HepG2 (cell line): Measurements from ENCODE around the gene MYO1C. TPM values are rescaled to one million over a fixed set of nuclear protein-coding genes. Genes with fewer than 3 reads are reported as not detected.

Experiments used
- BCL6 ChIP-seq: IDR thresholded peaks from 2 replicates; pipeline ENCODE4 v1.6.1; 2016; ENCODE audit warnings: missing genetic modification reagents, missing compliant biosample characterization
- CREB1 ChIP-seq, 2 experiments: fragments of 450-650 bp in 1 of 2; IDR thresholded peaks; 2 replicates each; pipeline ENCODE4 v1.6.1; 2016 to 2017; ENCODE audit warnings: control low read depth in 1 of 2, mild to moderate bottlenecking in 1 of 2, missing compliant biosample characterization in 1 of 2, missing genetic modification characterization in 1 of 2
- FOXA1 ChIP-seq, 2 experiments: fragments of 450-650 bp in 1 of 2; sonication (generic) in 1 of 2; formaldehyde crosslinking in 1 of 2; IDR thresholded peaks; 2 replicates each; pipeline versions ENCODE4 v1.4.0 to v1.6.1; 2016 to 2020; ENCODE audit warnings: missing genetic modification reagents in 1 of 2
- FOXM1 ChIP-seq: sonication (generic); formaldehyde crosslinking; IDR thresholded peaks from 2 replicates; pipeline ENCODE4 v1.5.0; 2020; ENCODE audit warnings: missing genetic modification reagents
- FOXO4 ChIP-seq: sonication (generic); formaldehyde crosslinking; conservative IDR thresholded peaks from 2 replicates; pipeline ENCODE4 v1.8.1; 2023; ENCODE audit warnings: missing genetic modification reagents
- GLMP ChIP-seq: sonication (generic); formaldehyde crosslinking; IDR thresholded peaks from 2 replicates; pipeline ENCODE4 v1.9.0; 2021; ENCODE audit warnings: missing genetic modification reagents, mild to moderate bottlenecking, borderline replicate concordance
- GPBP1L1 ChIP-seq: sonication (generic); formaldehyde crosslinking; IDR thresholded peaks from 2 replicates; pipeline ENCODE4 v1.5.0; 2020; ENCODE audit warnings: mild to moderate bottlenecking, missing genetic modification reagents
- KLF15 ChIP-seq: sonication (generic); formaldehyde crosslinking; IDR thresholded peaks from 2 replicates; pipeline ENCODE4 v1.8.1; 2023; ENCODE audit warnings: borderline replicate concordance, mild to moderate bottlenecking, inconsistent platforms, missing genetic modification reagents, mixed read lengths
- MTF2 ChIP-seq: sonication (generic); formaldehyde crosslinking; IDR thresholded peaks from 2 replicates; pipeline ENCODE4 v1.5.0; 2020; ENCODE audit warnings: missing genetic modification reagents, borderline replicate concordance
- NFE2 ChIP-seq: sonication (generic); formaldehyde crosslinking; IDR thresholded peaks from 2 replicates; pipeline ENCODE4 v1.4.0; 2020; ENCODE audit warnings: missing genetic modification reagents
- NR2F1 ChIP-seq, 2 experiments: fragments of 450-650 bp in 1 of 2; formaldehyde crosslinking in 1 of 2; IDR thresholded peaks; 2 replicates each; pipeline versions ENCODE4 v1.5.0 to v1.6.1; 2016 to 2020; ENCODE audit warnings: mild to moderate bottlenecking in 1 of 2, missing compliant biosample characterization in 1 of 2, missing genetic modification reagents in 1 of 2, moderate library complexity in 1 of 2
- PHF5A ChIP-seq: IDR thresholded peaks from one replicate; pipeline ENCODE4 v1.6.1; 2018; ENCODE audit warnings: low read depth, missing genetic modification reagents; ENCODE audit not compliant: unreplicated experiment
- RNF2 ChIP-seq: fragments of 450-650 bp; conservative IDR thresholded peaks from 2 replicates; pipeline ENCODE4 v1.6.1; 2016; ENCODE audit warnings: low read depth
- TMF1 ChIP-seq: sonication (generic); formaldehyde crosslinking; IDR thresholded peaks from 2 replicates; pipeline ENCODE4 v1.8.1; 2022; ENCODE audit warnings: low read depth, missing genetic modification reagents
- ZNF343 ChIP-seq: sonication (generic); formaldehyde crosslinking; IDR thresholded peaks from 2 replicates; pipeline ENCODE4 v1.4.0; 2020; ENCODE audit warnings: mild to moderate bottlenecking, missing genetic modification reagents
- ZNF513 ChIP-seq: sonication (generic); formaldehyde crosslinking; conservative IDR thresholded peaks from 2 replicates; pipeline ENCODE4 v1.5.0; 2020; ENCODE audit warnings: missing genetic modification reagents
- ZNF567 ChIP-seq: sonication (generic); formaldehyde crosslinking; IDR thresholded peaks from 2 replicates; pipeline ENCODE4 v1.8.1; 2023; ENCODE audit warnings: mild to moderate bottlenecking, missing genetic modification reagents, borderline replicate concordance
- ZNF674 ChIP-seq: sonication (generic); formaldehyde crosslinking; IDR thresholded peaks from 2 replicates; pipeline ENCODE4 v1.5.0; 2020; ENCODE audit warnings: low read depth, mild to moderate bottlenecking, missing genetic modification reagents
- polyA plus RNA-seq, 8 experiments: library from polyadenylated mRNA; depleted of rRNA in 3 of 8; stranded (reverse) in 7 of 8; unstranded in 1 of 8; fragments of >200 nt; fragmentation: Illumina TruSeq in 4 of 8; extraction: Trizol in 4 of 8; gene quantifications; 2 replicates each; pipeline versions ENCODE4 v1.2.1 to v1.2.3, GENCODE V29; 2011 to 2016; ENCODE audit warnings: low read depth in 4 of 8, missing spikeins in 1 of 8, mixed read lengths in 1 of 8; ENCODE audit not compliant: insufficient read depth in 1 of 8
- total RNA-seq, 5 experiments: library from RNA; depleted of rRNA; stranded (reverse); fragments of >200 nt; fragmentation: Illumina TruSeq; extraction: Trizol; gene quantifications; 2 replicates each; pipeline ENCODE4 v1.2.3, GENCODE V29; 2016; ENCODE audit warnings: low read depth in 1 of 5
- TF ChIP-seq, protein P1 (sequence below): sonication (generic); formaldehyde crosslinking; IDR thresholded peaks from 2 replicates; pipeline ENCODE4 v1.4.0; 2020; ENCODE audit warnings: missing genetic modification reagents, borderline replicate concordance

Gene MYO1C
- total and polyA plus RNA-seq, 2 of the 13 experiments (the other 11 are each of a cell fraction or from before 2014, with no cell fraction given) = 22.7 to 40.8 TPM

DNA sequence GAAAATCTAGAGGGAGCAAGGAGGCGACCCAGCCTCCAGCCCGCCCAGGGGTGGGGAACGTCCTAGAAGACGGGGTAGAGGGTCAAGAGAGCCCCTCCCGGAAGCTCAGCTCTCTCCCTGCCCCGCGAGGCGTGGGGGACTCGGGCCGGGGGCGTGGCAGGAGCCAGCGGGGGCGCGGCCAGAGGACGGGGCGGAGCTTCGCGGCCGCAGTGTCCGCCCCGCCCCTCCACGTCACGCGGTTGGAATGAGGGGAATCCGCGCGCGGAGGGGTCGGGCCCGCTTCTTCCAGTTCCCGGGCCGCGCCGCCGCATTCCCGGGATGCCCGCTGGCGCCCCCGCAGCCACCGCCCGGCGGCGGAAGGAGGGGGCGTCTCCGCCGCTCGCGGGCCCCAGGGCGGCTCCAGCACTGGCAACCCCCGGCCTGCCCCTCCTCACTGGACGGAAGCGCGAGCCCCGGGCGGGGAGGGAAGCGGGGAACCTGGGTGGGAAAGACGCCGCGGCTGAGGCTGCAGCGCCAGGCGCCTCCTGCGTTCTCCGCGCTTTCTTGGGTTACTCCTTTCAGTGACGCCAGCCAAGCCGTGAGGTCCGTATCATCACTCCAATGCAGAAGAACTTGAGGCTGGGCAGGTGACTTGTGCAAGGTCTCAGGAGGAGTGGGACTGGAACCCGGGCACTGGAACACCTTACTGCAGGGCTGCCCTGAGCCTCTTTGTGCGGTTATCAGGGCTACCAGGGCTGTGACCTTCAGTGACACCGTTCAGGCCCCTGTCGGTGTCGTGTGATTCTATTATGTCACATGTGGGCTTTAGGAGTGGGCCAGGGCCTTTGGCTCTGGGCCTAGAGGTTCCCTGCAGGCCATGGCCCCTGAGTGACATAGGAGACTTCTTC is 4.3 kb downstream of the MYO1C start (continued):
- TF ChIP-seq RNF2 (no peak), NR2F1 (CRISPR knock-in tag; IDR thresholded peaks at IDR 0.05) (peak; percentile 34 to 51; a peak in 1 of 4 replicates), FOXM1 (no peak), ZNF343 (CRISPR knock-in tag) (peak; percentile 48; the same call in 1 of the 2 replicates), NFE2 (CRISPR knock-in tag) (no peak), PHF5A (CRISPR knock-in tag) (no peak), FOXO4 (no peak), BCL6 (CRISPR knock-in tag) (peak; percentile 45; the same call in 1 of the 2 replicates), MTF2 (CRISPR knock-in tag) (0 out of 2 replicates have a peak, but pooled peaks have one; percentile 53), ZNF513 (no peak), ZNF674 (CRISPR knock-in tag) (no peak), ZNF567 (CRISPR knock-in tag) (peak; percentile 26; the same call in 1 of the 2 replicates), TMF1 (CRISPR knock-in tag) (no peak), GPBP1L1 (CRISPR knock-in tag) (no peak), GLMP (no peak), KLF15 (CRISPR knock-in tag) (no peak), CREB1 (IDR thresholded peaks at IDR 0.05) (peak; percentile 64; the same call in 1 of the 2 replicates), CREB1 (CRISPR knock-in tag; IDR thresholded peaks at IDR 0.05) (no peak), FOXA1 (IDR thresholded peaks at IDR 0.05) (no peak), FOXA1 (CRISPR knock-in tag; IDR thresholded peaks at IDR 0.05) (no peak)
- TF ChIP-seq, protein P1, sequence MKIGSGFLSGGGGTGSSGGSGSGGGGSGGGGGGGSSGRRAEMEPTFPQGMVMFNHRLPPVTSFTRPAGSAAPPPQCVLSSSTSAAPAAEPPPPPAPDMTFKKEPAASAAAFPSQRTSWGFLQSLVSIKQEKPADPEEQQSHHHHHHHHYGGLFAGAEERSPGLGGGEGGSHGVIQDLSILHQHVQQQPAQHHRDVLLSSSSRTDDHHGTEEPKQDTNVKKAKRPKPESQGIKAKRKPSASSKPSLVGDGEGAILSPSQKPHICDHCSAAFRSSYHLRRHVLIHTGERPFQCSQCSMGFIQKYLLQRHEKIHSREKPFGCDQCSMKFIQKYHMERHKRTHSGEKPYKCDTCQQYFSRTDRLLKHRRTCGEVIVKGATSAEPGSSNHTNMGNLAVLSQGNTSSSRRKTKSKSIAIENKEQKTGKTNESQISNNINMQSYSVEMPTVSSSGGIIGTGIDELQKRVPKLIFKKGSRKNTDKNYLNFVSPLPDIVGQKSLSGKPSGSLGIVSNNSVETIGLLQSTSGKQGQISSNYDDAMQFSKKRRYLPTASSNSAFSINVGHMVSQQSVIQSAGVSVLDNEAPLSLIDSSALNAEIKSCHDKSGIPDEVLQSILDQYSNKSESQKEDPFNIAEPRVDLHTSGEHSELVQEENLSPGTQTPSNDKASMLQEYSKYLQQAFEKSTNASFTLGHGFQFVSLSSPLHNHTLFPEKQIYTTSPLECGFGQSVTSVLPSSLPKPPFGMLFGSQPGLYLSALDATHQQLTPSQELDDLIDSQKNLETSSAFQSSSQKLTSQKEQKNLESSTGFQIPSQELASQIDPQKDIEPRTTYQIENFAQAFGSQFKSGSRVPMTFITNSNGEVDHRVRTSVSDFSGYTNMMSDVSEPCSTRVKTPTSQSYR (CRISPR knock-in tag) = no peak
